Pancreas (tissue), 10 donors: ENCODE measurements around the gene PPTC7. TPM values are rescaled to one million over a fixed set of nuclear protein-coding genes. Genes with fewer than 3 reads are reported as not detected.
"Not testable (repeated sequence)": the region's sequence is repeated elsewhere in the genome, so short reads cannot be mapped to it uniquely, and the experiment has no call there.

ENCODE experiments used
- ATAC-seq, 4 donors: fragments of 200-7000 bp; cut with Tn5 transposase; one replicate each; pipeline versions ENCODE4 v1.8.0 to v1.9.1; 2020; ENCODE audit warnings: mild to moderate bottlenecking in 4 of 4, moderate library complexity in 4 of 4
- DNase-seq, 6 donors: peaks; one replicate each; pipeline ENCODE4 v3.0.0-alpha.2; 2020
- FAIRE-seq: peaks from 2 replicates; lab custom pipeline; 2012; peaks lifted over from hg19 to GRCh38; lab: Jason Lieb, UNC
- H3K27ac ChIP-seq, 4 donors: fragments of 200-600 bp; sonication (generic); 1 replicate in 3 of 4; 2 replicates in 1 of 4; pipeline versions ENCODE4 v1.5.0 to v1.8.0; 2020
- H3K27me3 ChIP-seq, 4 donors: fragments of 200-600 bp; one replicate each; pipeline ENCODE4 v1.8.0; 2021
- H3K36me3 ChIP-seq, 3 donors: fragments of 200-600 bp; sonication (generic) in 1 of 3; one replicate each; pipeline versions ENCODE4 v1.5.0 to v1.8.0; 2020 to 2021
- H3K4me1 ChIP-seq, 3 donors: fragments of 200-600 bp; one replicate each; pipeline ENCODE4 v1.8.0; 2021
- H3K4me3 ChIP-seq, 4 donors: fragments of 200-600 bp; sonication (generic) in 2 of 4; one replicate each; pipeline versions ENCODE4 v1.5.0 to v1.8.0; 2020 to 2021
- H3K9me3 ChIP-seq, 4 donors: fragments of 200-600 bp; one replicate each; pipeline ENCODE4 v1.8.0; 2021
- WGBS, 2 donors: extraction: QIAGEN DNeasy Blood & Tissue Kit; methylation state at CpG; one replicate each; pipeline ENCODE4 v1.1.7; 2013; 5-methylcytosine and 5-hydroxymethylcytosine counted together
- intact Hi-C, 3 donors: fragments of 100-400 bp; cut with DNase I; formaldehyde crosslinking; loops; one replicate each; pipeline versions ENCODE4 v1.11.1 to v1.14.2; 2022
- polyA plus RNA-seq, 2 donors: library from polyadenylated mRNA; stranded (reverse); fragments of 200-250 nt; gene quantifications; one replicate each; pipeline ENCODE4 v1.2.3, GENCODE V29; 2013
- total RNA-seq, 6 donors: library from RNA; stranded (reverse); fragmentation: NEBNext Ultra II Directional in 4 of 6; extraction: Animal tissue kit (Norgen Biotek cat#: 25700) in 4 of 6; gene quantifications; one replicate each; pipeline versions ENCODE4 v1.2.1 to v1.2.4, GENCODE V29; 2021 to 2023
- TF ChIP-seq, protein P1 (sequence below), 4 donors: fragments of 200-600 bp; sonication (generic) in 3 of 4; IDR thresholded peaks; one replicate each; pipeline versions ENCODE4 v1.5.0 to v1.8.0; 2021; ENCODE audit warnings: antibody characterized with exemption in 4 of 4
- donor health status: healthy with polysubstance abuse.
- donor health status: DM: no; HTN: no; CAD: no; lungs with moderate emphysema.
- donor health status: DM: no; HTN: no; CAD: no.
- donor health status: control.
- donor health status: control.
- donor health status: Bipolar disorder and iron deficiency.
- donor health status: DM: yes; HTN: yes; CAD: no.
- donor health status: DM: no; HTN: no; CAD: no.
- donor health status: DM: no; HTN: no; CAD: no.
- donor health status: DM: yes; HTN: yes; CAD: no.

The PPTC7 gene
- total and polyA plus RNA-seq, 8 donors: 2.2 to 9.0 (median 5.8) TPM

DNA sequence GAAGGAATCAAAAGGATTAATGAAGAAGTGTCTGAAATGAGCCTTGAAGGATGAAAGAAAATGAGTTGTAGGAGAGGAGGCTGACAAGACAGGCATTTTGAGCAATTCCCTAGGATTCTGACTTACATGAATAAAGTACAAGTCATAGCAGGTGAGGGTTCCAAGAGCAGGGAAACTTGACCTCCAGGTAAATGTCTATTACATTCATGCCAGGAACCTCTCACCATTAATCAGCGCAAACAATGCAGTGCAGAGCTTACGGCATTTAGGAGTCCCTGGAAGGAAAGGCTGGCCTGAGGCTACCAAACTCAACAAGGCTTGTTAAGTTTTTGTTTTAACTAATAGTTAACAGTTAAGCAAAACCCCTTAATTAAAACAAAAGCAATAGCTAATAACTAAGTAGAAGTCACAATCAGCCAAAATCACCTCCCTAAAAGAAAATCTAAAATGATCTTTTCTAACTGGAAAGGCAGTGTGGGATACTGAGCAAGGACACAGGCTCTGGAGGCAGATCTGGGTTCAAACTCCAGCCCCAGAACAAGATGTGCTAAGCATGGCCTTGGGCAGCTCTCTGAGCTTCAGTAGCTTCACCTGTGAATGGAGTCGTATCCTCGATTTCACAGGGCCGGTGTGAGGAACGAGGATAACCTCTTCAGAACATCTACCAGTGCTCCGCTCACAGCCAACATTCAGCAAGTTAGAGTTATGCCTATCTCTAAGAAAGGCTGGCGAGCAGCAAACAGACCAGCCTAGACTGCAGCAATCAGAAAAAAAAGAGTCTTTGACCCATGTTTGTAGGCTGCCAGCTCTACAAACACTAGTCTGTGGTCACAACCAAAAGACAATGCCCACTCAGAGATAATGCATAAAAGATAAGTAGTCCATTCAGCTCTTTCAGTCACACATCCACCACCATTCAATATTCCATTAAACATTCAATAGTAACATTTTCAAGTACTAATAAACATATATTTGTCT lies 16.9 kb downstream of the PPTC7 start:
- 30 to 36% methylated on average over 8 of the region's 8 CpGs for WGBS, 2 donors
- Histone ChIP-seq H3K36me3 (no peaks in the 10 kb centered on the region), H3K27ac (peak overlapping the region in 2 of 4 donors; percentile 17 to 45), H3K4me3 (no peak overlapping the region), H3K27me3 (no peaks in the 10 kb centered on the region), H3K4me1 (peaks cover 19 to 42% (median 34%) of the 10 kb centered on the region in 3 donors), H3K9me3 (no peaks in the 10 kb centered on the region)
- no peak for FAIRE-seq
- TF ChIP-seq, protein P1, sequence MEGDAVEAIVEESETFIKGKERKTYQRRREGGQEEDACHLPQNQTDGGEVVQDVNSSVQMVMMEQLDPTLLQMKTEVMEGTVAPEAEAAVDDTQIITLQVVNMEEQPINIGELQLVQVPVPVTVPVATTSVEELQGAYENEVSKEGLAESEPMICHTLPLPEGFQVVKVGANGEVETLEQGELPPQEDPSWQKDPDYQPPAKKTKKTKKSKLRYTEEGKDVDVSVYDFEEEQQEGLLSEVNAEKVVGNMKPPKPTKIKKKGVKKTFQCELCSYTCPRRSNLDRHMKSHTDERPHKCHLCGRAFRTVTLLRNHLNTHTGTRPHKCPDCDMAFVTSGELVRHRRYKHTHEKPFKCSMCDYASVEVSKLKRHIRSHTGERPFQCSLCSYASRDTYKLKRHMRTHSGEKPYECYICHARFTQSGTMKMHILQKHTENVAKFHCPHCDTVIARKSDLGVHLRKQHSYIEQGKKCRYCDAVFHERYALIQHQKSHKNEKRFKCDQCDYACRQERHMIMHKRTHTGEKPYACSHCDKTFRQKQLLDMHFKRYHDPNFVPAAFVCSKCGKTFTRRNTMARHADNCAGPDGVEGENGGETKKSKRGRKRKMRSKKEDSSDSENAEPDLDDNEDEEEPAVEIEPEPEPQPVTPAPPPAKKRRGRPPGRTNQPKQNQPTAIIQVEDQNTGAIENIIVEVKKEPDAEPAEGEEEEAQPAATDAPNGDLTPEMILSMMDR (IDR thresholded peaks at IDR 0.05): no peak
- ATAC-seq: peak; percentile 79 to 92 (median 83)
- no peak for DNase-seq
- intact Hi-C loops: no loop called here

DNA sequence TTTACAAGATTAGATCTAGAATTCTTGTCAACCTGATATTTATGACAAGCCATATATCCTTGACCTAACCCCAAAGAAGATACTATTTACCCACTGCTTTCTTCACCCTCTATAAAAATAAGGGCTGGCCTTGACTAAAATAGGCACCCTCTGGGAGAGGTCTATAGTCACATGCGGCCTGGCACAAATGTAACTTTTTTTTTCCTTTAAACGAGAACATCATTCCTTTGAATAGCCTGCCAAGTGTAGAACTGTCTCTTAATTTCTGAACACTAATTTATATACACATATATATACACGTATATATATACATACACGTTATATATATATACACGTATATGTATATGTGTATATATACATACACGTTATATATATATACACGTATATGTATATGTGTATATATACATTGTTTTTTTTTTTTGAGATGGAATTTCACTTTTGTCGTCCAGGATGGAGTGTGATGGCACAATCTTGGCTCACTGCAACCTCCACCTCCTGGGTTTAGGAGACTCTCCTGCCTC lies 18.6 kb downstream of the PPTC7 start:
- 62 to 63% methylated on average over 8 of the region's 8 CpGs for WGBS, 2 donors
- H3K27ac ChIP-seq: no peak overlapping the region
- peaks cover 24 to 42% (median 34%) of the 10 kb centered on the region in 3 donors for H3K4me1 ChIP-seq
- no peak overlapping the region for H3K4me3 ChIP-seq
- no peaks in the 10 kb centered on the region for H3K9me3 ChIP-seq
- no peak for FAIRE-seq
- ATAC-seq: no peak
- intact Hi-C loops: no loop called here
- DNase-seq: no peak
- H3K36me3 ChIP-seq: no peaks in the 10 kb centered on the region
- no peaks in the 10 kb centered on the region for H3K27me3 ChIP-seq
- TF ChIP-seq, protein P1 (IDR thresholded peaks at IDR 0.05): no peak

DNA sequence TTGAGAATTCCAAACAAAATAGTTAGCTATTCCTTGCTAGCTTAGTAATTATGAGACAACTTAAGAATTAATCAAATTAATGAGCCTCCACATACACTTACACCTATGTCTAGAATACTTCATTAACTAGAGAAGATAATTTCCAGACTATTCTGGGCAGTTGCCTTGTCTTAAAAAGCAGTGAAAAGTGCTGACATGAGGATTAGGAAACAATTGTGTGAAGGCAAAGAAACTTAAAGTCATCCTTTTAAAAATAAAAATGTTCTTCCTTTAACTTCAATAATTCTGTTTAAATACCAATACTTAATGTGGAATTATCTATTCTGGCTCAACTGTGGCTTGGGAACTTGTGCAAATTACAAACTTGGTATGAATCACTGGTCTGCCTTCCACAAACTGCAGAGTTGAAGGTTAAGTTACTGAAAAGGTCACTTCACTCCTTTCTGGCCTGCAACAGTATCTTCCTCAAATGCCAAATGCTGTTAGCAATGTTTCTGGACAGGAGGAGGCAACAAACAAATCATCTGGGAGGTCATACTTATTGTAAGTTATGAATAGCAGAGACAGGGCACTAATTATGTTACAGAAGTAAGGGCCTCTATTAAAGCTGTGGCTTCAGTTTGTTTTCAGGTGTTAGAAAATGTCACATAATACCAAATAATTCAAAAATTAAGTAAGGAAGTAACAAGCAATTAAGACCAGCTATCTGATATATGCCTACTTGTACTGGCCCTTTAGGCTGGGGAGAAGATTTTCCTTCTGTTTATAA lies 19.2 kb downstream of the PPTC7 start:
- Histone ChIP-seq H3K9me3 (no peaks in the 10 kb centered on the region), H3K4me1 (peaks cover 24 to 42% (median 34%) of the 10 kb centered on the region in 3 donors), H3K36me3 (no peaks in the 10 kb centered on the region), H3K27me3 (no peaks in the 10 kb centered on the region), H3K4me3 (no peak overlapping the region), H3K27ac (peak overlapping the region in 2 of 4 donors; percentile 4 to 25)
- ATAC-seq (peak in 3 of 4 donors; percentile 31 to 52 (median 41)), DNase-seq (no peak), FAIRE-seq (no peak)
- TF ChIP-seq, protein P1 (IDR thresholded peaks at IDR 0.05): no peak
- intact Hi-C loops: no loop called here

DNA sequence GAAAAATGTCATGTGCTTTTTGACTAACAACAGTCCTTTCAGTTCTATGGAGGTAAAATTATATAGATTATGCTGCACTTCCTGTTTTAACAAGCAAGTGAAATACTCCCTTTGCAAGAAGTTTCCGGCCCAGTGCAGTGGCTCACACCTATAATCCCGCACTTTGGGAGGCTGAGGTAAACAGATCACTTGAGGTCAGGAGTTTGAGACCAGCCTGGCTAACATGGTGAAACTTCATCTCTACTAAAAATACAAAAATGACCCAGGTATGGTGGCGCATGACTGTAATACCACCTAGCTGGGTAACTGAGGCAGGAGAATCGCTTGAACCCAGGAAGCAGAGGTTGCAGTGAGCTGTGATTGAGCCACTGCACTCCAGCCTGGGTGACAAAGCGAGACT lies 20.7 kb downstream of the PPTC7 start:
- peaks cover 24 to 42% (median 34%) of the 10 kb centered on the region in 3 donors for H3K4me1 ChIP-seq
- ATAC-seq, H3K4me3 ChIP-seq, DNase-seq, FAIRE-seq, H3K27me3 ChIP-seq, H3K36me3 ChIP-seq, H3K27ac ChIP-seq, H3K9me3 ChIP-seq, intact Hi-C loops: not testable (repeated sequence)
- WGBS, 2 donors: 91% methylated on average over 5 of the region's 5 CpGs
